HG03175 (cell line): ENCODE data around the gene HRH1.
"Not testable (repeated sequence)": the region's sequence is repeated elsewhere in the genome, so short reads cannot be mapped to it uniquely, and the experiment has no call there.

Experiments
- ATAC-seq: cut with Tn5 transposase; IDR thresholded peaks from one replicate; pipeline ENCODE4 v1.9.1; 2021; ENCODE audit warnings: mild to moderate bottlenecking, moderate library complexity; ENCODE audit not compliant: unreplicated experiment

Gene HRH1

GRCh38 chr3:11204697-11205348 lies 50.5 kb downstream of the HRH1 start:
- no peak for ATAC-seq

- not testable (repeated sequence) for ATAC-seq
These were observed 51.6 kb downstream of the HRH1 start for GRCh38 chr3:11205881-11206280.

- ATAC-seq = no peak
These were observed 52.0 kb downstream of the HRH1 start for GRCh38 chr3:11206316-11206715.

- no peak for ATAC-seq
These were observed 52.7 kb downstream of the HRH1 start for GRCh38 chr3:11206953-11207352.

GRCh38 chr3:11211531-11212298 lies 57.4 kb downstream of the HRH1 start:
- ATAC-seq = no peak

GRCh38 chr3:11212299-11212608 lies 58.0 kb downstream of the HRH1 start:
- no peak for ATAC-seq

GRCh38 chr3:11212784-11213183 lies 58.5 kb downstream of the HRH1 start:
- ATAC-seq = no peak

- no peak for ATAC-seq
These were observed 59.6 kb downstream of the HRH1 start for GRCh38 chr3:11213810-11214450.

- ATAC-seq = no peak
These were observed 60.2 kb downstream of the HRH1 start for GRCh38 chr3:11214451-11214978.

GRCh38 chr3:11217370-11217769 lies 63.1 kb downstream of the HRH1 start:
- ATAC-seq = not testable (repeated sequence)

- ATAC-seq = no peak
These were observed 65.9 kb downstream of the HRH1 start for GRCh38 chr3:11220230-11220629.

GRCh38 chr3:11221818-11222415 lies 67.6 kb downstream of the HRH1 start:
- ATAC-seq = no peak

GRCh38 chr3:11224010-11224409 lies 69.7 kb downstream of the HRH1 start:
- ATAC-seq = no peak

GRCh38 chr3:11224870-11225229 lies 70.6 kb downstream of the HRH1 start:
- ATAC-seq = no peak

GRCh38 chr3:11226042-11226370 lies 71.7 kb downstream of the HRH1 start:
- no peak for ATAC-seq

GRCh38 chr3:11228041-11228440 lies 73.7 kb downstream of the HRH1 start:
- no peak for ATAC-seq

- no peak for ATAC-seq
These were observed 75.8 kb downstream of the HRH1 start for GRCh38 chr3:11230125-11230524.

- no peak for ATAC-seq
These were observed 76.5 kb downstream of the HRH1 start for GRCh38 chr3:11230832-11231231.

GRCh38 chr3:11235385-11235784 lies 81.1 kb downstream of the HRH1 start:
- no peak for ATAC-seq

GRCh38 chr3:11236588-11237461 lies 82.5 kb downstream of the HRH1 start:
- ATAC-seq = peak; percentile 76

- no peak for ATAC-seq
These were observed 83.8 kb downstream of the HRH1 start for GRCh38 chr3:11238060-11238459.
